Osteoblast (primary cell): ENCODE measurements around the gene ZMYM4. TPM values are rescaled to one million over a fixed set of nuclear protein-coding genes. Genes with fewer than 3 reads are reported as not detected.

ENCODE experiments used
- DNase-seq: peaks from one replicate; pipeline ENCODE4 v3.0.0; 2011; ENCODE audit warnings: low spot score, mixed read lengths; ENCODE audit not compliant: insufficient read length; ENCODE audit errors: missing footprints
- H2AFZ ChIP-seq: 2 replicates; pipeline ENCODE4 v1.6.0; 2011; ENCODE audit warnings: mild to moderate bottlenecking, low read length
- H3K27ac ChIP-seq: 2 replicates; pipeline ENCODE4 v1.5.1; 2011; ENCODE audit warnings: mild to moderate bottlenecking, low read depth, low read length, moderate library complexity
- H3K27me3 ChIP-seq: 2 replicates; pipeline ENCODE4 v1.6.0; 2012; ENCODE audit warnings: mild to moderate bottlenecking, control low read depth, inconsistent platforms, low read length, moderate library complexity; ENCODE audit not compliant: insufficient read depth
- H3K36me3 ChIP-seq: 2 replicates; pipeline ENCODE4 v1.5.1; 2011; ENCODE audit warnings: mild to moderate bottlenecking, low read length, control low read depth, moderate library complexity; ENCODE audit not compliant: insufficient read depth
- H3K4me1 ChIP-seq: 2 replicates; pipeline ENCODE4 v1.5.1; 2011; ENCODE audit warnings: mild to moderate bottlenecking, low read length, control low read depth, moderate library complexity; ENCODE audit not compliant: insufficient read depth
- H3K4me2 ChIP-seq: 2 replicates; pipeline ENCODE4 v1.6.0; 2011; ENCODE audit warnings: mild to moderate bottlenecking, low read length; ENCODE audit not compliant: insufficient read depth
- H3K4me3 ChIP-seq: fragments of 200-600 bp; sonication (generic); 3 replicates; pipeline ENCODE4 v1.5.1; 2012; ENCODE audit warnings: mild to moderate bottlenecking, low read length, inconsistent platforms; ENCODE audit not compliant: insufficient read depth
- H3K79me2 ChIP-seq: 2 replicates; pipeline ENCODE4 v1.6.0; 2012; ENCODE audit warnings: mild to moderate bottlenecking, low read length, control low read depth, inconsistent platforms; ENCODE audit not compliant: insufficient read depth
- H3K9me3 ChIP-seq: 2 replicates; pipeline ENCODE4 v1.5.1; 2011; ENCODE audit warnings: low read depth, low read length, control low read depth
- H4K20me1 ChIP-seq: 2 replicates; pipeline ENCODE4 v1.6.0; 2012; ENCODE audit warnings: mild to moderate bottlenecking, low read length, control low read depth; ENCODE audit not compliant: insufficient read depth
- CTCF ChIP-seq: IDR thresholded peaks from 2 replicates; pipeline ENCODE4 v1.5.1; 2011; ENCODE audit warnings: mild to moderate bottlenecking, low read depth, low read length, moderate library complexity; ENCODE audit errors: extremely low read depth
- small RNA-seq: library from RNA; depleted of rRNA; stranded (forward); fragments of <200 nt; gene quantifications from one replicate; pipeline ENCODE3, GENCODE V24; 2012
- total RNA-seq: library from RNA; depleted of rRNA; stranded (reverse); fragments of >200 nt; gene quantifications from 2 replicates; pipeline ENCODE4 v1.2.3, GENCODE V29; 2012

Gene ZMYM4
- total RNA-seq, 1 donor: 49.9 TPM

DNA sequence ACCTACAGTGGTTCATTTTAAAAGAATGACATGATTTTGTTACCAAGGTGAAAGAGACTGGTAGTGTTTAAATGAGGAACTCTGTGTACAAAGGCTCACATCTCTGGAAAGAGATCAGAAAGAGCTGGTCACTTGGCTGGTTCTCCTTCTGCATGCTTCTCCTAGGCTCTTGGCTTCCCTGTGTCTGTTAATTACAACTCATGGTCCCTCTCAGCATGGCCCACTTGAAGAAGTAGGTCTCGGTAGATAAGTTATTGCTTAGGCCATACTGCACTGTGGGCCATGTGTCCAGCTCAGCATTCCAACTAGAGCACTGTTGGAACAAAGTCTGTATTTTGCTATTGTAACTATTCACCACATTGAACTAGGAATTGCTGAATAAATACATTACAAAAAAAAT is 197.6 kb downstream of the ZMYM4 start:
- no peak overlapping the region for H3K4me3 ChIP-seq
- no peaks in the 10 kb centered on the region for H3K4me1 ChIP-seq
- no peaks in the 10 kb centered on the region for H4K20me1 ChIP-seq
- H2AFZ ChIP-seq: no peak overlapping the region
- no peak for DNase-seq
- H3K27ac ChIP-seq: no peak overlapping the region
- H3K79me2 ChIP-seq: no peaks in the 10 kb centered on the region
- peaks cover 34% of the 10 kb centered on the region for H3K36me3 ChIP-seq
- H3K9me3 ChIP-seq: no peaks in the 10 kb centered on the region
- no peaks in the 10 kb centered on the region for H3K27me3 ChIP-seq
- TF ChIP-seq CTCF: no peak
- H3K4me2 ChIP-seq: no peak overlapping the region

GRCh38 chr1:35470977-35471613 is 202.6 kb downstream of the ZMYM4 start:
- H2AFZ ChIP-seq: no peak overlapping the region
- no peaks in the 10 kb centered on the region for H3K79me2 ChIP-seq
- H3K36me3 ChIP-seq: peaks cover 24% of the 10 kb centered on the region
- no peaks in the 10 kb centered on the region for H3K4me1 ChIP-seq
- no peak for DNase-seq
- no peaks in the 10 kb centered on the region for H4K20me1 ChIP-seq
- no peaks in the 10 kb centered on the region for H3K27me3 ChIP-seq
- H3K27ac ChIP-seq: no peak overlapping the region
- no peak overlapping the region for H3K4me3 ChIP-seq
- no peak for TF ChIP-seq CTCF
- H3K4me2 ChIP-seq: no peak overlapping the region
- no peaks in the 10 kb centered on the region for H3K9me3 ChIP-seq

Small RNA genes lying within 50 kb of the gene (small RNA-seq; reads per million reads assigned to genes)
- gene RF00091: not detected

Other genes with a start within 250 kb of the ZMYM4 start
- 27.9 and 29.8 TPM in 2 replicates for gene ZMYM6, start 236.8 kb upstream of the ZMYM4 start, total RNA-seq
- gene ZMYM1, start 189.3 kb upstream of the ZMYM4 start, total RNA-seq: 13.4 and 17.7 TPM in 2 replicates
- 163 and 187 TPM in 2 replicates for gene SFPQ, start 75.6 kb upstream of the ZMYM4 start, total RNA-seq